ENCODE data around the gene CXorf49.

CXorf49 gene

DNA sequence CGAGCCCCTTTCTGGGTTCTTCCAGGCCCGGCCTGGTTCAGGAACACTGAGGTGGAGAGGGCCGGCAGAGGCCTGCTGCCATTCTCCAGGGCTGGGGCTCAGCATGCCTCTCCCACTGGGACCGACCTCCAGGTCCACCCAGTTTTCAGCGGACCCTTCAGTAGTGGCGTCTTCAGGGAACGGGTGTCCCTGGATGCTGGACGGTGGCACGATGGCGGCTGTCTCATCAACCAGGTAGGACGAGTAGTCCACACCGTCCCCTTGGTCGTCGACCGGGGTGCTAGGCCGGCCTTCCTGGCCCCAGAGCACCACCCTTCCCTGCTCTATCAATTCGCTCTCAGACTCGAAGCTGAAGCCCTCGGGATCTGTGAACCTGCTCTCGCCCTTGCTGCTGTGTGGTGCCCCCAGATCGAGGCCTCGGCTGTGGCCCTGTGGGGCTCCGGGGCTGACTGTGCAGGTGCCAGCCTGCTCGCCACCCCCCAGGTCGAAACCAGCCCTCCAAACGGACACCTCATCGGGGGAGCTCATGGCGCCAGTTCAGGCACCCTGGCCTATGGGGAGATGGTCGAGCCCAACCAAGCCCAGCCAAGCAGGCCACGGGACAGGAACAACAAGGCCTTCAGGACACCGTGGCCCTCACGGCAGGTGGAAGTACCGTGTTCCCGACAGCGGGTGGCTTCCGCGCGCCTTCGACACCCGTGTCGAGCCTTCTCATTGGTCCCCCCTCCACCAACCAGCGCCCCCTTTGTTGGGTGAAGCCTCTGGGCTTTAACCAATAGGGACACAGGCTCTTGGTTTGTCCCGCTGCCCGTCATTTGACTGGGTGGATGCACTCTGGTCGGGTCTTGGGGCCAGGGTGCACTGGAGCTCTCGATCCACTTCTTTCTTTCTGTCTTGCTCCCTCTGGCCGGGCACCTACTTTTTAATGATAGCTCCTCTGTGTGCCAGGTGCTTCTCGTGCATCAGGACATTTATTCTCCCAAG, 51.6 kb downstream of the CXorf49 start:
- H3K4me3 Mint-ChIP-seq, result no peak overlapping the region
- no peaks in the 10 kb centered on the region for H3K9me3 Mint-ChIP-seq
- H3K27me3 Mint-ChIP-seq (ENCODE audit: low read depth), result no peaks in the 10 kb centered on the region
- H3K36me3 Mint-ChIP-seq (ENCODE audit: low read depth), result no peaks in the 10 kb centered on the region
- H3K27ac Mint-ChIP-seq, result no peak overlapping the region
- H3K4me1 Mint-ChIP-seq (ENCODE audit: low read depth), result peaks cover 18% of the 10 kb centered on the region
- no peak for DNase-seq (ENCODE audit: low spot score)

DNA sequence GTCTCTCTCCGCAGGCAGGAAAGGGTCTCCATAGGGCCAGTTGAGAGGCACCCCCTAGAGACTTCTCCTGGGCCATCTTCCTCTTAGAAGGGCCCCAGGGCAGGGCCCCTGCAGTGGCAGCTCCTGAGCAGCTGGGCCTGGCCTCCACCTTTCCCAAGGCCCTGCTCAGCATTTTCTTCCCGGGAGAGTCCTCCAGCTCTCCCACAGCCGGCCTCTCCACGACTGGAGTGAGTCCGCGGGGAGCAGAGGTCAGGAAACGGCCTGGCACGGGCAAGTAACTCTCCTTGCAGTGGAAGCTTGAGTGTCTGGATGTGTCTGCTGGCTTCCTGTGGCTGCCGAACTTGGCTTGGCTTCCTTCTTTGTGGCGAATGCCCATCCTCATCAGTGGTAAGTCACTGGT, 52.3 kb downstream of the CXorf49 start:
- no peak for DNase-seq (ENCODE audit: low spot score)
- Mint-ChIP-seq H3K36me3 (ENCODE audit: low read depth) (no peaks in the 10 kb centered on the region), H3K9me3 (no peaks in the 10 kb centered on the region), H3K27ac (no peak overlapping the region), H3K27me3 (ENCODE audit: low read depth) (no peaks in the 10 kb centered on the region), H3K4me3 (no peak overlapping the region), H3K4me1 (ENCODE audit: low read depth) (peaks cover 11% of the 10 kb centered on the region)

DNA sequence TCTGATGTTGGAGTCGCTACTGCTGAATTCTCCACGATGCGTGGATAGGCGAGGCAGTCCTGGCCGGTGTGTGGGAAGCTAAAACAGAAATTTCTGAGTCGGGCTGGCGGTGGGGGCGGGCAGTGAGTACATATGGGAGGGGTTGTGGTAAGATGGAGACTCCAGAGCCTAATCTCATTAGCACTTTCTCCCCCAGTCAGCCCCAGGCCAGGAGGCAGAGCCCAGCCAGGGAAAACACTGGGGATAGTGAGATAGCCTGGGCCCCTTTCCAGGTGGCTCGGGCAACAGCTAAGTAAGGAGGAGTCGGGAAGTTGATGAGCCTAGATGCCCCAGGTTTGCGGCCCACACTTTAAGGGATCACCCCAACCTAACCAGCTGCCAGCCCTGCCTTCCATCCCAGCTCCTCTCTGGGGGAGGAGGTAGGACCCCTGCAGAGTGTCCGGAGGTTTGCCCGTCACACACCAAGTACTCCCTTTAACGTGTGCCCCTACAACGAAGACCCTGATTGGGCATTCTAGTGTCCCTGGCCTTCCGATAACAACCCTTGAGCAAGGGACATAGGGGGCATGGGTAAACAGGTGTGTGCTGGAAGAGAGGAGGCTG, 53.1 kb downstream of the CXorf49 start:
- no peaks in the 10 kb centered on the region for H3K9me3 Mint-ChIP-seq
- H3K4me3 Mint-ChIP-seq, result no peak overlapping the region
- no peak for DNase-seq (ENCODE audit: low spot score)
- H3K4me1 Mint-ChIP-seq (ENCODE audit: low read depth), result peaks cover 11% of the 10 kb centered on the region
- H3K36me3 Mint-ChIP-seq (ENCODE audit: low read depth), result no peaks in the 10 kb centered on the region
- no peak overlapping the region for H3K27ac Mint-ChIP-seq
- no peaks in the 10 kb centered on the region for H3K27me3 Mint-ChIP-seq (ENCODE audit: low read depth)

All from T-helper 2 cell treated with Interferon-gamma antibody and Interleukin-4, amounts not matched to agents 5 μg/mL and 100 μg/mL, for 36 hours (primary cell).